NOMO-1 treated with dmso at 0.1 percent for 144 hours (cell line): ENCODE data around the gene RAB26.

Experiments
- DNase-seq: peaks from one replicate; lab custom pipeline; 2025; ENCODE audit not compliant: unreplicated experiment; lab: John Stamatoyannopoulos, UW

Gene RAB26

DNA sequence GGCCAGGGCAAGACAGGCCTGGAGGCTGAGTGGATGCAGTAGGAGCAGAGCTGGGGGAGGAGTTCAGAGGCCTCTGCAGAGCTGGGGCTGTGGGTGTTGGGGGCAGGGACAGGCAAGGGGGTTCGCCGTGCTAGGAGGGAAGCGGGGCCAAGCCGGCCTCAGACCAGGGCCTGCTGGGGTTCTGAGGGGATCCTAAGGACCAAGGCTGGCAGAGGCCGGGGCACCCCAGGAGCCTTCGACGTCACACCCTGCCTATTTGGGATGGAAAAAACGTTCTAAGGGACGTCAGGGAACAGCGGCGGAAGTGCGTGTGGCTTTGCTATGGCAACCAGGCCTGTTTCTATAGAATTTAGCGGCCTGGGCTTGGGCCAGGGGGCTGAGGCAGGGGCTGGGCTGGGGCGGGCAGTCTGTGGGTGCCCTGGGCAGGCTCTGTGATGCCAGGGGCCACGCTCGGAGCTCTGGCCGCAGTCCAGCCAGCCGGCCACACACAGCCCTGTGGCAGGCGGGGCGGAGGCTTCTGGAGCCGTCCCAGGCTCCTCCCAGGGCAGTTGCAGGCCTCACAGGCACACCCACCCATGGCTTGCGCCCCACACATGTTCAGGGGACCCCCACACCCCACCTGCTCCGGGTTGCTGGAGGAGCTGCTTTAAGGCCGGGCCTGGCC is 10.9 kb downstream of the RAB26 start:
- DNase-seq: no peak

DNA sequence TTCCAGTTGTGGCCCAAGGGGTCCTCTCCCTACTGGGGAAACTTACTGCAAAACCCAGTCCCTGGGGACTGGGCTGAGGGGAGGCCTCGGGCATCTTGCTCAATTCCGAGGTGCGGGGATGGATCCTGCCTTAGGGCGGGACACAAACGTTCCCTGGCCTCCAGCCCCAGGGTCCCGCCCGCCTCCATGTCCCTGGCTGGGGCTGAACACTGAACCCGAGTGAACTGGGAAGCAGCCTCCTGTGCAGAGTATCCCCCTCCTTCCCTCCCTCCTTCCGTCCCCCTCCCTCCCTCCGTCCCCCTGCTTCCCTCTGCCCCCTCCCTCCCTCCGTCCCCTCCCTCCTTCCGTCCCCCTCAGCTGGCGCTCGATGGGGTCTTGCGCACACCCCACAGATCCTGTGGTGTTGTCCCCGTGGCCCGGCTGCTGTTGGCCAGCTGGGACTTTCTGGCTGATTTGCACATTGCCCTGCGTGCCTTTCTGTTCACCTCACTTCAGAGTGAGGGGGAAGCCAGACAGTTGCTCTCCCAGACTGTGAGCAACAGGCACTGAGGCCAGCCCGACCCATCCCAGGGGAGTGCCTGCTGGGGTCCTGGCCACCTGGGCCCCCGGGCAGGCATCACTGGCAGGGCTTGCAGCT is 12.6 kb downstream of the RAB26 start:
- no peak for DNase-seq

DNA sequence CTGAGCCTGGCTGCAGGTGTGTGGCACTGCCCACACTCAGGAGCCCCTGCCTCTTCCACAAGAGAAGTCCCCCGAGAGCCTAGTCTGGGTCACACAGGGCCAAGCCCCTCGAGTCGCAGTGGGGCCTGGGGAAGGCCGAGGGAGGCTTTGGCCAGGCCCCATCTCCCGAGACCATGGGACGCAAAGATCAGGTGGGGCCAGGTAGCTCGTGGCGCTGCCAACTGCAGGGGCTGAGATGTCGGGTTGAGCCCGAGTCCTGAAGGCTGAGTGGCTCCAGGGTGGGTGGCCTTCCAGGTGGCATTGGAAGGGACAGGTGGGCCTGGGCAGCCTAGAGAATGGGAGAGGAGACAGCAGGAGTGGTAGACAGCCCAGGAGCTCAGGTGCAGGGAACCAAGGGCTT is 13.5 kb downstream of the RAB26 start:
- DNase-seq: no peak

DNA sequence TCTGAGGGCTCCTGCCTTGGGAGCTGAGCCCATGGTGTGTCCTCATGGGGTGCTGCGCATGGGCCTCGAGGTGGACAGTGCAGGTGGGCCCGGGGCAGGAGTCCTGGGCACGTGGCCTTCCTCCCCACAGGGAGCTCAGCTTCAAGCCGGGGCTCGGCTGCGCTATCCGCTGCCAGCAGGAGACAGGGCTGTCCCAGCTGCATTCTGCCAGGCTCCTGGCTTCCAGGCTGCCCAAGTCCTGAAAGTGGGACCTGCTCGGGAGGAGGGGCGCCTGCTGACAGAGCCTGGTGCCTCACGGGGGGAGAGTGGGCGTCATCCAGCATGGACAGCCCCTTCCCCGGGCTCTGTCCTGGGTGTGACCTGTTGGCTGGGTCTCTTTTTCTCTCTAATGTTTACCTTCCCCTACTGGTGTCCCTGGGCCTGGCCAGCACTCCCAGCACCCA is 14.3 kb downstream of the RAB26 start:
- no peak for DNase-seq

DNA sequence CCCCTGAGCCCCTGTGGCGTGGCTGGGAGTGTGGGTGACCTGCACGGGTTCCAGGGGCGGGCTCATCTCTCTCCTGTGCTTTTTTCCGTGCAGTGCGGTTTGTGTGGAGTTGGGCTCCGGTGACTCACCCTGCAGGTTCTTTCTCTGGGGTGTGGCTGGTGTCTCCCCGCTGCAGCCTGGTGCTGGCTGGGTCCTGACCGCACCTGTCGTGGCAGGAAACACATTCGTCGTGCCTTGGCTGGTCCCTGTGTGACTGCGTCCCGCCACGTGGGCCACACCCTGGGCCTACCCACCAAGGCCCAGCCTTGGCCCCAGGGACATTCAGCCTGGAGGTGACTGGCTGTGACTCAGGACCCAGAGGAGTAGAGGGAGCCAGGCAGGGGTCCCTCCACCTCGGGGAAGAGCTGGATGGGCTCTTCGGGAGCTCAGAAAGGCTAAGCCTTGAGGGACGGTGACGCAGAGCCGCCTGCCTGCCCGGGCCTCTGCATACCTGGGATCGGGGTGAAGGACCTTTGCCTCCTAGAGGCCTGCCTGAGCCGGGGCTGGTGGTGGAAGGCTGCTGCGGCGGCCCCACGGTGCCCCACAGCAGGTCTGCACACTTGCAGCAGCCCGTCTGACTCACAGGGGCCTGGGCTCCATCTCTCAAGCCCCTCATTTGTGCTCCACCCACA is 14.9 kb downstream of the RAB26 start:
- DNase-seq: no peak

DNA sequence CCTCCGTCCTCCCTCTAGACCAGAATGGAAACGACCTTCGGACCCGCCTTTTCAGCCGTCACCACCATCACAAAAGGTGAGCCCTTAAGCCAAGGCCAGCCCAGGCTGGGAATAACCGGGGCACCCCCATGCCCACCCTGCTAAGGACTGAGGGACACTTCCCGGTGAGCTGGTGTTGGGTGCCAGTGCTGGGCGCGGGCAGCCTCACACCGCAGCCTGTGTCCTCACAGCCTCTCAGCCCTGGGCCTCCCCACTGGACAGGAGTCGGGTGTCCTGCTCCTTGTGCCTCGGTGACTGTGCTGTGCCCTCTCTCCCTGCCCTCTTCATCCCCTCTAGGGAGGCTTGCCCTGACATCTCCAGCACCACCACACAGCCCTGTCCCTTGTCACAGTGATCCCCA is 17.4 kb downstream of the RAB26 start:
- no peak for DNase-seq

DNA sequence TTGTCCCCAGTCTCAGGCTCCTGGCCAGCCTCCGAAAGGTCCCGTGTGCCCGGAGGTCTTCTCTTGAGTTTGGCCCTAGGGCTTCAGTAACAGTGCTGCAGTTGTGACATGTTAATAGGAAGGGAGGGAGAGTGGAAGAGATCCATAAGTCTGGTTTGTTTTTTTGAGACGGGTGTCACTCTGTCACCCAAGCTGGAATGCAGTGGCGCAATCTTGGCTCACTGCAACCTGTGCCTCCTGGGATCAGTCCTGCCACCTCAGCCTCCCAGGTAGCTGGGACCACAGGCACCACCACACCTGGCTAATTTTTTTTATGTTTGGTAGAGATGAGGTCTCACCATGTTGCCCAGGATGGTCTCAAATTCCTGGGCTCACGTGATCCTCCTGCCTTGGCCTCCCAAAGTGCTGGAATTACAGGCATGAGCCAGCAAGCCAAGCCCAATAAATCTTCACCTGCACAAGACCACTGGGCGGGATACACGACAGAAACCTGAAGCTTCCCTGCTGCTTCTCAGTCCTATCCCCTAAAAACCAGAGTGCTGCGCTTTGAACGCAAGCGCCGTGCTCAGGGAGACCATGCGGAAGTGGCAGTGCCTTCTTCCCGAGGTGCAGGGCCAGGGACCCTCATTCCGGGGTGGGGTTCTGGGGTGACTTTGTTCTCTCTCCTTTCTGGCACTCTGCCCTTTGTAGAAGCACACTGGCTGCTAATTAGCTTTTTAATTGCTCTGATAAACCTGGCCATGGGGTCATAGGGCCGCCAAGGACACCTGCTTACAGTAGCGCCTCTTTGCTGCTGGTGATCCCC is 18.0 kb downstream of the RAB26 start:
- no peak for DNase-seq

DNA sequence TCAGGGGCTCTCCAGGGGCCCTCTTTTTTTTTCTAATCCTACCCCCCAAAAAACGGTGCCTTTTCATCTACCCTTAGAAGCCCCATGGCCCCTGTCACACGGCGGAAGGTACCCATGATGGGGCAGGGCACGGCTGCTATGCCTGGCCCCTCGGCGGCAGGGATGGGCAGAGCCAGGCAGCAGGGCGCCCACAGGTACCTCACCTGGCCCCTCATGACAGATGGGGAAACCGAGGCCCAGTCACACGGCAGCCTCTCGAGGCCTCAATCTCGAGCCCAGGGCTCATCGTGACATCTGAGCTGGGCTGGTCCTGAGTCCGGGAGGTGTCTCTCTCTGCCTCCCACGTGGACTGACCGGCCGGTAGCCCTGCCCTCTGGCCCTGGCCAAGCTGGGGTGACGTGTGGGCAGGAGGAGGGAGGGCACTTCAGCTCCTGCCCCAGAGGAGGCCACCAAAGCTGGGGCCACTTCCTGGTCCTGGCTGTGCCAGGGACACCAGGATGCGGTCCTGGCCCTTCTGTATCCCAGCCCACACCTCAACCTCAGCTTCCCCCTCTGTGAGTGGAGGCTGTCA is 18.7 kb downstream of the RAB26 start:
- no peak for DNase-seq

DNA sequence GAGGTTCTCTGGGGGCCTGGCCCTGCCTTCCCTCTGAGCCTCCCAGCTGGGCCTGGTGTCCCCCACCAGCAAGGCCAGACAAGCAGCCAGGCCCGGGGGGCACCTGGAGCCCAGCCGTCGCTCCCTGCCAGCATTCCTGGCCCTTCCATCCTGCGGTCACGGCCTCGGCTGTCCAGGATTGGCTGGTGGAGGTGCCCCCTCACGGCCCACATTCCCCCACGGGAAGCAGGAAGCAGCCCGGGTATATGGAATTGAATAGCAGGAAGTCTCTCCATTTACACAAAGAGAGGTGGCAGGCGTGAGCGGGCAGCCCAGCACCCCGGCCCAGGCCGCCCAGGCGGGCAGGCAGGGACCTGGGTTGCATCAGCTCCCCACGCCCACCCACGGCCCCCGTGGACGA is 21.7 kb downstream of the RAB26 start:
- DNase-seq: no peak

DNA sequence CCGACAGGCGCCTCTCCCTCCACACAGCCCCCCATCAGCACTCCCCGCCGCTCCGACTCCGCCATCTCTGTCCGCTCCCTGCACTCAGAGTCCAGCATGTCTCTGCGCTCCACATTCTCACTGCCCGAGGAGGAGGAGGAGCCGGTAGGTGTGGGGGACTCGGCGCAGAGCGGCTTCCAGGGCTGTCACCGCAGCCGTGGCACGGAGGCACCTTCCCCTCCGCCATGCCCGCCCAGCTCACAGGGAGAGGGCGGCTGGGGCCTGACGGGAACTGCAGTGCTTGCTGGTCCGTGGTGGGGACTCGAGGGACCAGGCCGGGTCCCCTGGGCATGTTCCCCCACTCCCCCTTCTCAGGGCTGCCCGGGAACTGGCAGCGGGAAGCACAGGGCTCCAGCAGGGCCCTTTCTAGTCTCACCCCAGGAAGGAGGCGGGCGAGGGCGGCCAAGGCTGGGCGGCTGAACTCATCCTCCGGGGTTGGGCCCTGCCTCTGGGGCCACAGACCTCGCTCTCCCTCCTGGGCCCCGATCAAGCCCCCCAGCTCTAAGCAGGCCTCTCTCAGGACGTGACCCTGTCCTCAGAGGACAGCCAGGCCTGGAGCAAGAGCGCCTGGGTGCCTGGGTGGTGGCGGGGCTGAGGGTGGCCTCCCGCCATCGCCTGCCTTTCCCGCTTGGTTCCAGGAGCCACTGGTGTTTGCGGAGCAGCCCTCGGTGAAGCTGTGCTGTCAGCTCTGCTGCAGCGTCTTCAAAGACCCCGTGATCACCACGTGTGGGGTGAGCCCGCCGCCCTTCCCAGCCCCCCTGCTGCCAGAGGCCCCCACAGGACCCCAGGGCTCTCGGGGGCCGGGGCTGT is 22.4 kb downstream of the RAB26 start:
- no peak for DNase-seq

DNA sequence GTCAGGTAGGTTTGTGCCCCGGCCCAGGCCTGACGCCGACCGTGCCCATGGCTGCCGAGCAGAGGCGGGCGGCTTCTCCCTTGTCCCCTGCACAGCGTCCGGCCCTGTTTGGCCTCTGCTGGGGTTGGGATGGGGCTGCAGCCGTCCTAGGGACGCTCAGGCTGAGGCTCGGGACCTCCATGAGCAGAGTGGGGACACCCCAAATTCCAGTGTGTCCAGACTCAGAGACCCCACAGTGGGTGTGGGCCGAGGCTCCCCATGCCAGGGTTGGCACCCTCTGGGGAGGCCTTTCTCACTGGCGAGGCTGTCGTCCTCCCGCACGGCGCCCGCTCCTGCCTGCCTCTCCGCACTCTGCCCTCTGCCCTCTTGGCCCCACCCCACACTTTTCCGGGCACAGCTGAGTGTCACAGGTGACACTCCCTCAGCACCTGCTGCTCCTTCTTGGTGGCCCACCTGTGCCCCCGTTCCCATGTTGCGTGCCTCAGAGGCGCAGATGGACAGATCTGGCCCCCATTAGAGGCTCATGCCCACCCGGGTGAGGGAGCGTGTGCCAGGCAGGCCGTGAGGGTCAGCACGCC is 23.3 kb downstream of the RAB26 start:
- DNase-seq: no peak

DNA sequence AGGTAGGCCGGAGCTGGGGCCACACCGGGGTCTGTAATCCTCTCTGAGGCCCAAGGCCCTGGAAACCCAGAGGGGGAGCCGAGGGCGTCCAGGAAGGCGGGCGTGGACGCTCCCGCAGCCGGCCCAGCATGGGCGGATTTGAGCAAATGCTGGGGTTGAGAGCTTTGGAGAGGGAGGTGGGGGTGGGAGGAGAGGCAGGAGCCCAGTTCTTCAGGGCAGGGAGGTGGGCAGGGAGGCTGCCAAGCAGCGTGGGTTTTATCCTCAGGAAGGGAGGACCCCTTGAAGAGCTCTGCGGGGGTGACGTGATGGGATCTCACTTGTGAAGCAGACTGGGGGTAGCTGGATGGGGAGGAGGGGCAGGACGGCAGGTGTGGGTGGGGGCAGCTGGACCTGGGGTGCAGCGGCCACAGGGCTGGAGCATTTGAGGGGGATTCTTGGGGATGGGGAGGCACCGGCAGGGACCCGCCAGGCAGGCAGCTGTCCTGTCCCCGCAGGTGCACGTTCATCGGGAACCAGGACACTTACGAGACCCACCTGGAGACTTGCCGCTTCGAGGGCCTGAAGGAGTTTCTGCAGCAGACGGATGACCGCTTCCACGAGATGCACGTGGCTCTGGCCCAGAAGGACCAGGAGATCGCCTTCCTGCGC is 24.4 kb downstream of the RAB26 start:
- DNase-seq: no peak

DNA sequence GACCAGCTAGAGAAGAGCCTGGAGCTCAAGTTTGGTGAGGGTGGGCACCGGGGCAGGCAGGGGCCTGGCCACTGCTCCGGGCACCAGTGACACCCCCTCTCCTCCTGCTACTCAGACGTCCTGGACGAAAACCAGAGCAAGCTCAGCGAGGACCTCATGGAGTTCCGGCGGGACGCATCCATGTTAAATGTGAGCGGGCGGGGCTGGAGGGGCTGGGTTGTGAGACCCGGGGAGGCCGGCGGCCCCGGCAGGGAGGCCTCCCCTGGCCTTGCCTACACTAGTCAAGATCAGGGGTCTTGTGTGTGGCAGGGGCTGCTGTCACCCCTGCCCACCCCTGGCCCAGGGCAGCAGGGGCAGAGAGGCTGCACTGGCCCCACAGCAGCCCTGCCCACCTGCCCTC is 24.9 kb downstream of the RAB26 start:
- no peak for DNase-seq

DNA sequence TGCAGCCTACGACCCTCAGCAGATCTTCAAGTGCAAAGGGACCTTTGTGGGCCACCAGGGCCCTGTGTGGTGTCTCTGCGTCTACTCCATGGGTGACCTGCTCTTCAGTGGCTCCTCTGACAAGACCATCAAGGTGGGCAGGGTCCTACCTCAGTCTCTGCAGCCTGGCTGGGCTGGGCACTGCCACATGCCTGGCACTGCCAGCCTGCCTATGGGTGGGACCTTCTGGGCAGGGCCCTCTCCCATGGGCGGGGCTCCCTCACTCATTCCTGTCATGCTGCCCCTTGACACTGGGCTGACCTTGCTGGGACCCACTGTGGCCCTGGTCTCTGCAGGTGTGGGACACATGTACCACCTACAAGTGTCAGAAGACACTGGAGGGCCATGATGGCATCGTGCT is 25.5 kb downstream of the RAB26 start:
- no peak for DNase-seq

DNA sequence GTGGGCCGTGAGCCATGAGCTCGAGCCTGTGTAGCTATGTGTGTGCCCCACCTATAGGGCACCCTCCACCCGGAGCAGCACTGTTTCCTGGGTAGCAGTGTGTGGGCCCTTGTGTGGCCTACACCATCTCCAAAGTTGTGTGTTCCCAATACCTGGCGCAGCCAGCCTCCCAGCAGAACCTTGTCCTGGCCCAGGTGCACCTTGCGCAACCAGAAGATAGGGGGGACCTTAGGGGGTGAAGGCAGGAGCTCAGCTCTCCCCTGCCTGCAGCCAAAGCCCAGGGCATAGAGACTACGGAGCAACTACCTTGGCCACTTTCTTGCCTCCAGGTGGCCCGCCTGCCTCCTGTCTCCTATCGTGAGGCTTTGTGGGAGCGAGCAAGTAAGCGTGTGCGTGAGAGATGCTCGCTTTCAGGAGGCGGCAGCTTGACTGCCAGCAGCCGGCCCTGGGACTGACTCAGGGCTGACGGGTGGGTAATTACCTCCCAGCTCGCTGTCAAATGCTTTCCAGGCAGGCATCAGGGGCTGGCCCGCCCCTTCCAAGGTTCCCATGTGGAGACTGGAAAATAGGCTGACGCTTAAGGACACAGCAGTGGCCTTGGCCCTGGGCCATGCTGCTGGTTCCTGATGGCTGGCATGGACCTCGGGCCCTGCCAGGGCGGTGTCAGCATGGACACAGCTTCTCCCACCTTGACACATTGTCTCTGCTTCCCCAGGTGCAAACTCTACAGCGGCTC is 26.1 kb downstream of the RAB26 start:
- DNase-seq: no peak

DNA sequence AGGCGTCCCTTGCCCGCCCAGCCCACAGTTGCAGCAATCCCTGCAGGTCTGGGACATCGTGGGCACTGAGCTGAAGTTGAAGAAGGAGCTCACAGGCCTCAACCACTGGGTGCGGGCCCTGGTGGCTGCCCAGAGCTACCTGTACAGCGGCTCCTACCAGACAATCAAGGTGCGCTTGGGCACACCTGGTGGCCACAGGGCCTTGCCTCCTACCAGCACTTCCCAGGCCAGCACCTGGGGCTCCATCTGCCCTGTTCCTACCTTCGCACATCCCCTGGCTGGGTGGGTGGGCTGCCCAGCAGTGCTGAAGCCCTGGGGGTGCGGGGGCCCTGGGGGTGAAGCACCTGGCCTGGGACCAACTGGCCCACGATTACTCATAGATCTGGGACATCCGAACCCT is 27.0 kb downstream of the RAB26 start:
- no peak for DNase-seq

DNA sequence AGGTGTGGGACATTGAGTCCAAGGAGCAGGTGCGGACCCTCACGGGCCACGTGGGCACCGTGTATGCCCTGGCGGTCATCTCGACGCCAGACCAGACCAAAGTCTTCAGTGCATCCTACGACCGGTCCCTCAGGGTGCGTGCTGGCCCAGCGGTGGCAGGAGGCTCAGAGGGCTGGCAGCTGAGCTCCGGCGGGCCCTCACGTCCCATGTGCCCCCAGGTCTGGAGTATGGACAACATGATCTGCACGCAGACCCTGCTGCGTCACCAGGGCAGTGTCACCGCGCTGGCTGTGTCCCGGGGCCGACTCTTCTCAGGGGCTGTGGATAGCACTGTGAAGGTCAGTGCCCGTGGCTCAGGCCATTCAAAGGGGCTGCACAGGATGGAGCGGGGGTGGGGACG is 27.6 kb downstream of the RAB26 start:
- no peak for DNase-seq

DNA sequence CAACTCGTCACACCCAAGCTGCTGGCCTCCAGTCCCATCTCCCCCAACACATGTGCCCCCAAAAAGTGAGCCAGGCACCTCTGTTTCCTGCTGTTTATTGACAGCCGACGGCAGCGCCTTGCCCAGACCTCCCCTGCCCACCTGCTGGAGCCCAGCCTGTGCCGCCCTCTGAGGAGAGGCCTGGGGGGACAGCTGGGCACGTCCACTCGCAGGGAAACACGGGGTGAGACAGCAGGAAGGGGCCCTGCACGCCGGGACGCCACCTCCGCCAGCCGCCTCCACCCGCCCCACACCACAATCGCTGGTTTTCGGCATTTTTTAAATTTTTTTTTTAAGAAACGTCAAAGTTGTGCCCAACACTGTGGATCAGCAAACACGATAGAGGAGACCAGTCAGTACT is 28.7 kb downstream of the RAB26 start:
- DNase-seq: no peak

DNA sequence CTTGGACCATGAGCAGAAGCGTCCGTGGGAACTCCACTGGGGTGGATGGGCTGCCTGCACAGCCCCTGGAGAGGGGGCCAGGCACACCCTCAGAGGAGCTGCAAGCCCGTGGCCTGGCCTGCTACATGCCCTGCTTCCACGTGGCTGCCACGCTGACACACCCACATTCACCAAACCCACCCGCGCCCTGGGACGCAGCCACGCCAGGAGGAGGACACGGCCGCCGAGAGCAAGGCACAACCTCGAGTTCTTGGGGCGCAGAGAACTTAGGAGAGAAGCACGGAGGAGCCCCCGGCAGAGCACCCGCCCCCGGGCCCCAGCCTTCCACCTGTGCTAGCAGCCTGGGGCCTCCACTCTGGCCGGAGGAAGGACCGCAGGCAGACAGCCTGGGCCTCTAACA is 29.1 kb downstream of the RAB26 start:
- DNase-seq: no peak
